AG20443 (cell line): ENCODE measurements around the gene PROSER2.

ENCODE experiments used
- DNase-seq: peaks from one replicate; pipeline ENCODE4 v3.0.0; 2012; ENCODE audit warnings: low spot score, mixed read lengths

The PROSER2 gene

GRCh38 chr10:11869743-11870460 is 46.7 kb downstream of the PROSER2 start:
- peak; percentile 61 for DNase-seq

- no peak for DNase-seq
Observed at GRCh38 chr10:11870461-11870780, 47.3 kb downstream of the PROSER2 start.

- DNase-seq, result no peak
Observed at GRCh38 chr10:11870900-11871400, 47.8 kb downstream of the PROSER2 start.

GRCh38 chr10:11871466-11871865 is 48.3 kb downstream of the PROSER2 start:
- no peak for DNase-seq

- no peak for DNase-seq
Observed at GRCh38 chr10:11874568-11875493, 51.7 kb downstream of the PROSER2 start.

GRCh38 chr10:11875494-11876281 is 52.5 kb downstream of the PROSER2 start:
- DNase-seq, result peak; percentile 100

GRCh38 chr10:11876324-11876723 is 53.2 kb downstream of the PROSER2 start:
- no peak for DNase-seq

GRCh38 chr10:11876805-11877590 is 53.8 kb downstream of the PROSER2 start:
- no peak for DNase-seq

- DNase-seq, result no peak
Observed at GRCh38 chr10:11877591-11877905, 54.4 kb downstream of the PROSER2 start.

- no peak for DNase-seq
Observed at GRCh38 chr10:11878776-11879175, 55.6 kb downstream of the PROSER2 start.

- DNase-seq, result no peak
Observed at GRCh38 chr10:11879387-11880094, 56.4 kb downstream of the PROSER2 start.

GRCh38 chr10:11880151-11881029 is 57.2 kb downstream of the PROSER2 start:
- no peak for DNase-seq

GRCh38 chr10:11881030-11881476 is 57.9 kb downstream of the PROSER2 start:
- DNase-seq, result no peak

GRCh38 chr10:11881477-11882417 is 58.6 kb downstream of the PROSER2 start:
- peak; percentile 48 for DNase-seq

- DNase-seq, result no peak
Observed at GRCh38 chr10:11882646-11883375, 59.7 kb downstream of the PROSER2 start.

- no peak for DNase-seq
Observed at GRCh38 chr10:11884706-11885423, 61.7 kb downstream of the PROSER2 start.

- DNase-seq, result no peak
Observed at GRCh38 chr10:11885437-11886137, 62.4 kb downstream of the PROSER2 start.
